HepG2 (cell line): ENCODE results near the gene MOGAT3. TPM values are rescaled to one million over a fixed set of nuclear protein-coding genes. Genes with fewer than 3 reads are reported as not detected.

Source experiments
- ATAC-seq: fragments of 200-7000 bp; cut with Tn5 transposase; 3 replicates; pipeline ENCODE4 v1.9.1; 2020; ENCODE audit warnings: mild to moderate bottlenecking, moderate library complexity
- BruUV-seq: library from RNA; stranded (reverse); fragments of 400-500 nt; replicated peaks from 2 replicates; lab custom pipeline; 2021; lab: Mats Ljungman, UMichigan
- CTCF ChIA-PET: fragments of 300-600 bp; formaldehyde crosslinking; extraction: SDS; loops from one replicate; lab custom pipeline; 2021; ENCODE audit warnings: low total read pairs, inconsistent platforms, low intra/inter-chr PET ratio; lab: Yijun Ruan, JAX
- POLR2A ChIA-PET: fragments of 350-600 bp; sonication (Branson Sonifier 250); formaldehyde crosslinking; loops from one replicate; lab custom pipeline; 2020; ENCODE audit warnings: antibody characterized with exemption, inconsistent platforms; lab: Yijun Ruan, JAX
- DNase-seq: peaks from one replicate; pipeline ENCODE4 v3.0.0-alpha.2; 2015; ENCODE audit warnings: low spot score
- FAIRE-seq: peaks from 3 replicates; lab custom pipeline; 2011; peaks lifted over from hg19 to GRCh38; lab: Jason Lieb, UNC
- H2AFZ ChIP-seq: one replicate; pipeline ENCODE4 v1.6.1; 2011; ENCODE audit warnings: low read length, inconsistent platforms
- H3K27ac ChIP-seq: fragments of 300-600 bp; 3 replicates; pipeline ENCODE4 v1.8.0; 2011; ENCODE audit warnings: mixed run types, mild to moderate bottlenecking, mixed read lengths, low read length, inconsistent platforms; ENCODE audit not compliant: insufficient read depth; ENCODE audit errors: extremely low read length
- H3K27me3 ChIP-seq, 2 experiments: fragments of 200-600 bp in 1 of 2; 2 replicates in 1 of 2; 3 replicates in 1 of 2; pipeline versions ENCODE4 v1.6.0 to v1.8.0; 2011; ENCODE audit warnings: low read length in 2 of 2, mild to moderate bottlenecking in 2 of 2, moderate library complexity in 2 of 2, inconsistent platforms in 1 of 2; ENCODE audit not compliant: insufficient read depth in 2 of 2, control insufficient read depth in 1 of 2
- H3K36me3 ChIP-seq, 2 experiments: fragments of 200-600 bp in 1 of 2; replicated peaks in 1 of 2; 2 replicates in 1 of 2; 3 replicates in 1 of 2; pipeline versions ENCODE4 v1.5.1 to v1.8.0; 2011; ENCODE audit warnings: low read length in 2 of 2, inconsistent platforms in 1 of 2; ENCODE audit not compliant: insufficient read depth in 2 of 2, control insufficient read depth in 1 of 2
- H3K4me1 ChIP-seq: 2 replicates; pipeline ENCODE4 v1.5.1; 2012; ENCODE audit warnings: low read length, inconsistent platforms; ENCODE audit not compliant: insufficient read depth
- H3K4me2 ChIP-seq: 2 replicates; pipeline ENCODE4 v1.6.0; 2011; ENCODE audit warnings: low read depth, low read length, inconsistent platforms
- H3K4me3 ChIP-seq, 3 experiments: fragments of 200-600 bp in 1 of 3; sonication (generic), shearing (Covaris generic) in 1 of 3; replicated peaks in 1 of 3; 2 replicates each; pipeline ENCODE4 v1.5.1; 2011 to 2016; ENCODE audit warnings: low read length in 3 of 3, inconsistent platforms in 2 of 3, low read depth in 2 of 3, mild to moderate bottlenecking in 2 of 3, control low read depth in 1 of 3, mixed read lengths in 1 of 3; ENCODE audit not compliant: insufficient read depth in 1 of 3
- H3K79me2 ChIP-seq: one replicate; pipeline ENCODE4 v1.6.1; 2011; ENCODE audit warnings: low read length, inconsistent platforms; ENCODE audit not compliant: insufficient read depth
- H3K9ac ChIP-seq: 2 replicates; pipeline ENCODE4 v1.6.0; 2011; ENCODE audit warnings: mild to moderate bottlenecking, low read depth, low read length, inconsistent platforms; ENCODE audit not compliant: insufficient read depth
- H3K9me3 ChIP-seq: 2 replicates; pipeline ENCODE4 v1.5.1; 2012; ENCODE audit warnings: mild to moderate bottlenecking, low read length
- H4K20me1 ChIP-seq: 2 replicates; pipeline ENCODE4 v1.6.0; 2011; ENCODE audit warnings: inconsistent platforms, mild to moderate bottlenecking, low read length, moderate library complexity; ENCODE audit not compliant: insufficient read depth
- ATF4 ChIP-seq, 2 experiments: fragments of 450-650 bp in 1 of 2; sonication (generic) in 1 of 2; formaldehyde crosslinking; IDR thresholded peaks; 2 replicates each; pipeline versions ENCODE4 v1.5.0 to v1.8.0; 2020 to 2022; ENCODE audit warnings: mild to moderate bottlenecking in 1 of 2, missing genetic modification reagents in 1 of 2
- HNRNPLL ChIP-seq: fragments of 200-400 bp; formaldehyde crosslinking; IDR thresholded peaks from 2 replicates; pipeline ENCODE4 v1.6.1; 2017; ENCODE audit warnings: mild to moderate bottlenecking, low read depth, low read length; ENCODE audit not compliant: poor library complexity, severe bottlenecking
- NFRKB ChIP-seq: fragments of 450-650 bp; IDR thresholded peaks from 2 replicates; pipeline ENCODE4 v1.6.1; 2017
- ZFP36L1 ChIP-seq: sonication (generic); formaldehyde crosslinking; IDR thresholded peaks from 2 replicates; pipeline ENCODE4 v1.8.0; 2022; ENCODE audit warnings: mild to moderate bottlenecking, missing genetic modification reagents, moderate library complexity
- ZKSCAN1 ChIP-seq: fragments of 150-350 bp; IDR thresholded peaks from 2 replicates; pipeline ENCODE4 v1.6.1; 2014; ENCODE audit warnings: low read length
- ZNF44 ChIP-seq: sonication (generic); formaldehyde crosslinking; IDR thresholded peaks from 2 replicates; pipeline ENCODE4 v1.5.1; 2020; ENCODE audit warnings: mild to moderate bottlenecking, missing genetic modification reagents
- ZNF652 ChIP-seq: IDR thresholded peaks from 2 replicates; pipeline ENCODE4 v1.6.1; 2016; ENCODE audit warnings: low read depth, borderline replicate concordance
- ZNF747 ChIP-seq: sonication (generic); formaldehyde crosslinking; IDR thresholded peaks from 2 replicates; pipeline ENCODE4 v1.8.1; 2023; ENCODE audit warnings: missing genetic modification reagents, mild to moderate bottlenecking, borderline replicate concordance
- ZSCAN9 ChIP-seq: IDR thresholded peaks from 2 replicates; pipeline ENCODE4 v1.6.1; 2016; ENCODE audit warnings: borderline replicate concordance
- WGBS: methylation state at CpG from one replicate; pipeline ENCODE4 v1.1.6; 2017; ENCODE audit warnings: low lambda C conversion rate; 5-methylcytosine and 5-hydroxymethylcytosine counted together
- in situ Hi-C: cut with HindIII; loops from 2 replicates; pipeline ENCODE4 v1.10.0; 2017; ENCODE audit warnings: low pct_unique_long_range_greater_than_20kb; ENCODE audit not compliant: extremely low pct_ligation_motif_present
- intact Hi-C: fragments of 100-400 bp; cut with micrococcal nuclease; formaldehyde crosslinking; loops from one replicate; pipeline ENCODE4 v1.10.0; 2022; ENCODE audit not compliant: unreplicated experiment
- polyA plus RNA-seq, 8 experiments: library from polyadenylated mRNA; depleted of rRNA in 3 of 8; stranded (reverse) in 7 of 8; unstranded in 1 of 8; fragments of >200 nt; fragmentation: Illumina TruSeq in 4 of 8; extraction: Trizol in 4 of 8; gene quantifications; 2 replicates each; pipeline versions ENCODE4 v1.2.1 to v1.2.3, GENCODE V29; 2011 to 2016; ENCODE audit warnings: low read depth in 4 of 8, missing spikeins in 1 of 8, mixed read lengths in 1 of 8; ENCODE audit not compliant: insufficient read depth in 1 of 8
- total RNA-seq, 5 experiments: library from RNA; depleted of rRNA; stranded (reverse); fragments of >200 nt; fragmentation: Illumina TruSeq; extraction: Trizol; gene quantifications; 2 replicates each; pipeline ENCODE4 v1.2.3, GENCODE V29; 2016; ENCODE audit warnings: low read depth in 1 of 5
- TF ChIP-seq, protein P1 (sequence below), 2 experiments: sonication (generic) in 1 of 2; formaldehyde crosslinking in 1 of 2; IDR thresholded peaks; 2 replicates each; pipeline versions ENCODE4 v1.4.0 to v1.6.1; 2016 to 2020; ENCODE audit warnings: borderline replicate concordance in 1 of 2, low read depth in 1 of 2, mild to moderate bottlenecking in 1 of 2, missing genetic modification reagents in 1 of 2

The MOGAT3 gene
- total and polyA plus RNA-seq, 2 of the 13 experiments (the other 11 are each of a cell fraction or from before 2014, with no cell fraction given), result 22.5 to 30.5 TPM

DNA sequence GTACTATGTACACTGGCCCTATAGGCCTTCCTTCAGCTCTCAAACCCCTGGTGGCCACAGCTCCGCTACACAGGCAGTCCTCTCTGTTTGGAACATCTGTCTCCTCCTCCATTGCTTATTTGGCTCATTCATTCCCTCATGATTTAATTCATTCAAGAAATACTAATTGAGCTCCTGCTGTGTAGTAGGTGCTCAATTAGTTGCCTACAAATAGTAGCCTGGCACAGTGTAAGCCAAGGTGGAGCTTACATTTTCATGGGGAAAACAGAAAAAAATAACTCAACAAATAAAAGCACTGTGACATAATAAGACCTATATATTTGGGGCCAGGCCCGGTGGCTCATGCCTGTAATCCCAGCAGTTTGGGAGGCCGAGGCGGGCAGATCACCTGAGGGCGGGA lies 47.4 kb upstream of the MOGAT3 start:
- no peak for TF ChIP-seq ATF4 (CRISPR knock-in tag; IDR thresholded peaks at IDR 0.05)
- no peak for TF ChIP-seq ZNF44 (CRISPR knock-in tag)
- TF ChIP-seq ZFP36L1 (CRISPR knock-in tag), result no peak
- no peak for TF ChIP-seq NFRKB
- no peak for TF ChIP-seq ZSCAN9 (CRISPR knock-in tag)
- no peak for TF ChIP-seq ZKSCAN1
- TF ChIP-seq ZNF747 (CRISPR knock-in tag), result no peak
- TF ChIP-seq HNRNPLL, result no peak
- no peak for TF ChIP-seq ZNF652 (CRISPR knock-in tag)
- TF ChIP-seq, protein P1, sequence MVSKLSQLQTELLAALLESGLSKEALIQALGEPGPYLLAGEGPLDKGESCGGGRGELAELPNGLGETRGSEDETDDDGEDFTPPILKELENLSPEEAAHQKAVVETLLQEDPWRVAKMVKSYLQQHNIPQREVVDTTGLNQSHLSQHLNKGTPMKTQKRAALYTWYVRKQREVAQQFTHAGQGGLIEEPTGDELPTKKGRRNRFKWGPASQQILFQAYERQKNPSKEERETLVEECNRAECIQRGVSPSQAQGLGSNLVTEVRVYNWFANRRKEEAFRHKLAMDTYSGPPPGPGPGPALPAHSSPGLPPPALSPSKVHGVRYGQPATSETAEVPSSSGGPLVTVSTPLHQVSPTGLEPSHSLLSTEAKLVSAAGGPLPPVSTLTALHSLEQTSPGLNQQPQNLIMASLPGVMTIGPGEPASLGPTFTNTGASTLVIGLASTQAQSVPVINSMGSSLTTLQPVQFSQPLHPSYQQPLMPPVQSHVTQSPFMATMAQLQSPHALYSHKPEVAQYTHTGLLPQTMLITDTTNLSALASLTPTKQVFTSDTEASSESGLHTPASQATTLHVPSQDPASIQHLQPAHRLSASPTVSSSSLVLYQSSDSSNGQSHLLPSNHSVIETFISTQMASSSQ (IDR thresholded peaks at IDR 0.05; ENCODE audit: low read depth), result no peak
- TF ChIP-seq, protein P1 (CRISPR knock-in tag; IDR thresholded peaks at IDR 0.05; ENCODE audit: borderline replicate concordance), result no peak
- H3K9me3 ChIP-seq, result no peaks in the 10 kb centered on the region
- peaks cover 3 to 11% of the 10 kb centered on the region in 2 experiments; a peak in 2 of 5 replicates for H3K36me3 ChIP-seq
- ChIA-PET CTCF (no interaction called here), POLR2A (no interaction called here)
- 95% methylated on average over 5 of the region's 5 CpGs for WGBS
- H3K4me3 ChIP-seq, result no peak overlapping the region
- intact Hi-C loops, result no loop called here
- in situ Hi-C loops, result no loop called here
- DNase-seq, result no peak
- no peaks in the 10 kb centered on the region; a peak in 1 of 5 replicates for H3K27me3 ChIP-seq
- H3K9ac ChIP-seq, result no peak overlapping the region
- no TSS peak for BruUV-seq
- H3K27ac ChIP-seq, result no peak overlapping the region
- H3K4me2 ChIP-seq, result no peak overlapping the region
- ATAC-seq, result no peak
- no peak for FAIRE-seq
- peaks cover 35% of the 10 kb centered on the region for H3K4me1 ChIP-seq
- H4K20me1 ChIP-seq, result peaks cover 3% of the 10 kb centered on the region; the same call in 1 of the 2 replicates
- no peak overlapping the region for H2AFZ ChIP-seq
- peaks cover 37% of the 10 kb centered on the region for H3K79me2 ChIP-seq
